ENCODE measurements around the gene DLG4. TPM values are rescaled to one million over a fixed set of nuclear protein-coding genes. Genes with fewer than 3 reads are reported as not detected.

Gene DLG4
- total RNA-seq, 2 experiments from 2014 or later = 9.5 to 9.7 TPM

GRCh38 chr17:7223375-7223774 is 3.7 kb upstream of the DLG4 start:
- DNase-seq = no peak
- H3K9me3 Mint-ChIP-seq = no peaks in the 10 kb centered on the region
- peaks cover 33% of the 10 kb centered on the region for H3K4me1 Mint-ChIP-seq (ENCODE audit: low read depth)
- H3K27ac Mint-ChIP-seq = no peak overlapping the region
- H3K4me3 Mint-ChIP-seq = no peak overlapping the region
- intact Hi-C loops (cut with micrococcal nuclease) = no loop called here
- no peak for TF ChIP-seq CTCF (IDR thresholded peaks at IDR 0.05)
- H3K27me3 Mint-ChIP-seq = no peaks in the 10 kb centered on the region
- no peak for ATAC-seq
- ChIA-PET POLR2A (interaction anchor here (2.1 to 13.2 kb wide), 2 partner anchors 14 to 85 kb away, joined by 4 to 261 read pairs; partner anchors contain the start of genes DVL2, GABARAP and PHF23), CTCF (interaction anchor here (1.4 kb wide), 1 partner anchor 73 kb away, joined by 6 read pairs; no protein-coding TSS in a partner anchor)
- H3K36me3 Mint-ChIP-seq (ENCODE audit: low read depth) = peaks cover 41% of the 10 kb centered on the region

GRCh38 chr17:7222972-7223292 is 3.3 kb upstream of the DLG4 start:
- peaks cover 37% of the 10 kb centered on the region for H3K36me3 Mint-ChIP-seq (ENCODE audit: low read depth)
- no peak for DNase-seq

GRCh38 chr17:7222093-7222971 is 2.7 kb upstream of the DLG4 start:
- H3K4me3 Mint-ChIP-seq = no peak overlapping the region
- peak overlapping the region; percentile 43 for H3K27ac Mint-ChIP-seq
- H3K27me3 Mint-ChIP-seq = no peaks in the 10 kb centered on the region
- peaks cover 36% of the 10 kb centered on the region for H3K4me1 Mint-ChIP-seq (ENCODE audit: low read depth)
- ChIA-PET POLR2A (interaction anchor here (13.2 kb wide), 1 partner anchor 15 kb away, joined by 261 read pairs; the partner anchor contains the start of genes DVL2, GABARAP and PHF23), CTCF (interaction anchor here (1.4 to 3.6 kb wide), 3 partner anchors 11 to 74 kb away, joined by 6 to 34 read pairs (median 22); partner anchors contain the start of gene DVL2)
- intact Hi-C loops (cut with micrococcal nuclease) = no loop called here
- no peak for DNase-seq
- TF ChIP-seq CTCF (IDR thresholded peaks at IDR 0.05) = no peak
- H3K36me3 Mint-ChIP-seq (ENCODE audit: low read depth) = peaks cover 34% of the 10 kb centered on the region
- no peaks in the 10 kb centered on the region for H3K9me3 Mint-ChIP-seq
- ATAC-seq = no peak

More at GRCh38 chr17:7222972-7223292, 3.3 kb upstream of the DLG4 start:
- ATAC-seq = no peak
- no peaks in the 10 kb centered on the region for H3K9me3 Mint-ChIP-seq
- H3K27me3 Mint-ChIP-seq = no peaks in the 10 kb centered on the region
- no peak overlapping the region for H3K4me3 Mint-ChIP-seq
- H3K27ac Mint-ChIP-seq = peak overlapping the region; percentile 43
- intact Hi-C loops (cut with micrococcal nuclease) = no loop called here
- CTCF ChIA-PET = interaction anchor here (1.4 kb wide), 1 partner anchor 73 kb away, joined by 6 read pairs; no protein-coding TSS in a partner anchor
- peaks cover 33% of the 10 kb centered on the region for H3K4me1 Mint-ChIP-seq (ENCODE audit: low read depth)
- POLR2A ChIA-PET = interaction anchor here (2.1 to 13.2 kb wide), 2 partner anchors 14 to 86 kb away, joined by 4 to 261 read pairs; partner anchors contain the start of genes DVL2, GABARAP and PHF23
- TF ChIP-seq CTCF (IDR thresholded peaks at IDR 0.05) = no peak

- H3K36me3 Mint-ChIP-seq (ENCODE audit: low read depth) = peaks cover 29% of the 10 kb centered on the region
- intact Hi-C loops (cut with micrococcal nuclease) = no loop called here
These were observed 1.8 kb upstream of the DLG4 start for GRCh38 chr17:7221278-7222092.

More at GRCh38 chr17:7221278-7222092, 1.8 kb upstream of the DLG4 start:
- ATAC-seq (no peak), DNase-seq (no peak)
- TF ChIP-seq CTCF (IDR thresholded peaks at IDR 0.05) = no peak
- Mint-ChIP-seq H3K4me1 (ENCODE audit: low read depth) (peaks cover 40% of the 10 kb centered on the region), H3K27me3 (no peaks in the 10 kb centered on the region), H3K27ac (peak overlapping the region; percentile 81), H3K9me3 (no peaks in the 10 kb centered on the region), H3K4me3 (peak overlapping the region; percentile 94)
- CTCF ChIA-PET = interaction anchor here (0.8 to 3.6 kb wide), 13 partner anchors 8 to 989 kb away, joined by 3 to 41 read pairs (median 4); partner anchors contain the start of genes AURKB, CTDNEP1, DVL2 and GABARAP
- POLR2A ChIA-PET = interaction anchor here (0.7 to 13.2 kb wide), 7 partner anchors 16 to 176 kb away, joined by 3 to 261 read pairs (median 4); partner anchors contain the start of genes CTDNEP1, DVL2, ELP5 and GABARAP

Data from activated CD8-positive, alpha-beta T cell treated with anti-CD3 and anti-CD28 coated beads for 36 hours (primary cell).